ENCODE results near the gene MAPK6. TPM values are rescaled to one million over a fixed set of nuclear protein-coding genes. Genes with fewer than 3 reads are reported as not detected.

MAPK6 gene
- total and polyA plus RNA-seq, 9 of the 15 experiments (the other 6 are each of a cell fraction or from before 2014, with no cell fraction given), result 28.5 to 97.1 (median 74.0) TPM

DNA sequence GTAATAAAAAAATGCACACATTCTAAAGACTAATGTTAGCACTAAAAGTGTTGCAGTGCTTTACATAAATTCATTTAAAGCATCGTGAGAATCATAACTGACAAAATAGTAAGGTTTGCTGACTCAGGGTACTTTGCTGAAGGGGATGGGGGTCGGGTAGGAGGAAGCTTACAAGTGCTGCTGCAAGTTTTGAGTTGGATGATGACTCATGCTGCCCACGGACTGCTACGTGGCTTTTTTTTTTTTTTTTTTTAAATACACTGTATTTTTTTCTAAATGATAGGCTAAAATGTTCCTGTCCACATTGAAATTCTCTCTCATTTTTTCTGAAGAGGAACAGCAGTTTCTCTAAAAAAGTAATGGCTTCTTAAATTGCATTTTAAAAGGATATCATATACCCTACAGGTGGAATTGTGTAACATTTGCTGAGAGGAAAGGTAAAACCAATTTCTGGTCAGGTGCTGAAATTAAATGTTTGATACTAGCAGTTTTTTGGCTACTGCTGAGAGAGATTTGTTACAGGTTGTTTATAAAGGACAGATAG lies 2.2 kb downstream of the MAPK6 start (continued):
- TF ChIP-seq CLOCK (CRISPR knock-in tag; IDR thresholded peaks at IDR 0.05; ENCODE audit: borderline replicate concordance) (no peak), BMI1 (IDR thresholded peaks at IDR 0.05; ENCODE audit: low read length) (no peak), ZNF507 (tag; conservative IDR thresholded peaks at IDR 0.05) (no peak), CTBP1 (IDR thresholded peaks at IDR 0.05; ENCODE audit: borderline replicate concordance) (no peak), FOXJ3 (CRISPR knock-in tag; IDR thresholded peaks at IDR 0.05) (no peak)
- TF ChIP-seq, protein P1, sequence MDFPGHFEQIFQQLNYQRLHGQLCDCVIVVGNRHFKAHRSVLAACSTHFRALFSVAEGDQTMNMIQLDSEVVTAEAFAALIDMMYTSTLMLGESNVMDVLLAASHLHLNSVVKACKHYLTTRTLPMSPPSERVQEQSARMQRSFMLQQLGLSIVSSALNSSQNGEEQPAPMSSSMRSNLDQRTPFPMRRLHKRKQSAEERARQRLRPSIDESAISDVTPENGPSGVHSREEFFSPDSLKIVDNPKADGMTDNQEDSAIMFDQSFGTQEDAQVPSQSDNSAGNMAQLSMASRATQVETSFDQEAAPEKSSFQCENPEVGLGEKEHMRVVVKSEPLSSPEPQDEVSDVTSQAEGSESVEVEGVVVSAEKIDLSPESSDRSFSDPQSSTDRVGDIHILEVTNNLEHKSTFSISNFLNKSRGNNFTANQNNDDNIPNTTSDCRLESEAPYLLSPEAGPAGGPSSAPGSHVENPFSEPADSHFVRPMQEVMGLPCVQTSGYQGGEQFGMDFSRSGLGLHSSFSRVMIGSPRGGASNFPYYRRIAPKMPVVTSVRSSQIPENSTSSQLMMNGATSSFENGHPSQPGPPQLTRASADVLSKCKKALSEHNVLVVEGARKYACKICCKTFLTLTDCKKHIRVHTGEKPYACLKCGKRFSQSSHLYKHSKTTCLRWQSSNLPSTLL (IDR thresholded peaks at IDR 0.05), result no peak
- TF ChIP-seq, protein P2, sequence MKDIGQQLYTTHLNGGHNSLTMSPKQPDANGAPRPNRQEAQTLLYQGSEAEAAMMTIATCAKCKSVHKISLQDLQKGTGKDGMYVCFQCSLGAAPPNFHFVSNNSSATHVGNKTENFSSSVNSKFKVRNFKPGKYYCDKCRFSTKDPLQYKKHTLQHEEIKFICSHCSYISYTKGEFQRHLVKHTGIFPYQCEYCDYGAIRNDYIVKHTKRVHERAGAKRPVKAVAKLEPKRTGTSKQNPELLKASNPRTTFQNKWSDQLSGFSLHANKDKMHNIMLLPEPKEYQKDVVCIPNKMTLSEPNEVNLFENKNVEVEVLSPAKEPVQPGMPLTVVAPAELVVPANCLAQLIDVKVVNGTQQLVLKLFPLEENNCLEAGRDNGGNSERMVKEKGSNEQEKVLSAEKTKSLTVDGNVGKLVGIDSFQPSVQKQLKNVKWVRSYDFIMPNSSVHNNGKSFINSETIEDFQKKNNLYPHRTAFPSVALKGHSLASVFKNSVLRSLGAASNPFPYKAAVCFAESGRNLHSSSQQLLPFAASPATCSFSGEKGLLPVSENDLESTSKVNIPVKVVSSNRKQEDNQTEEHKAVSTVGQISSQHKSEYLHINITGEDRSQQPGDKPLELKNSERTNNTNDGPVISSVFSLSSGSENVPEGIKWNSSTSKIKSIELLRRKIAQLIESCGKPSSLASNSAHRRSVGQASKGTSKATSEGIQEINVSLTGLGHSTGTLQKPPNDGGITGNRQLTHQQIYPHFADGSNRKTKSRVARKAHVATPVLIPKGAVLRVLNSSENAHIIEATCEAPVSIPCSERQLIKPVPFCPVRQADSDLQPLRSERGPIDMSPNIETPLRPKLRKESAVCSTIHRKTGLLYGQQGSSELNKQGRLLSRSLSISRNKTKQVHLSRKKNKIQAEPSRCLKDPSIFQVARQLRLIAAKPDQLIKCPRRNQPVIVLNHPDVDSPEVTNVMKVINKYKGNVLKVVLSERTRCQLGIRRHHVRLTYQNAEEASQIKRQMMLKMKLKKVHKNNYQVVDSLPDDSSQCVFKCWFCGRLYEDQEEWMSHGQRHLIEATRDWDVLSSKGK (CRISPR knock-in tag; IDR thresholded peaks at IDR 0.05), result no peak

All from K562 (cell line).